Activated CD8-positive, alpha-beta T cell treated with anti-CD3 and anti-CD28 coated beads for 36 hours (primary cell): ENCODE measurements around the gene EFCAB6. TPM values are rescaled to one million over a fixed set of nuclear protein-coding genes. Genes with fewer than 3 reads are reported as not detected.

Source experiments
- ATAC-seq: fragments of 200-7000 bp; cut with Tn5 transposase; one replicate; pipeline ENCODE4 v1.10.0; 2021; ENCODE audit warnings: mild to moderate bottlenecking, moderate library complexity
- CTCF ChIA-PET: fragments of 350-600 bp; sonication (Branson Sonifier 250); formaldehyde crosslinking; loops from one replicate; lab custom pipeline; 2021; ENCODE audit warnings: antibody characterized with exemption; lab: Charles Lee
- POLR2A ChIA-PET: fragments of 350-600 bp; sonication (Branson Sonifier 250); formaldehyde crosslinking; loops from one replicate; lab custom pipeline; 2021; ENCODE audit warnings: antibody characterized with exemption; lab: Charles Lee
- DNase-seq: peaks from one replicate; pipeline ENCODE4 v3.0.0-alpha.2; 2020
- H3K27ac Mint-ChIP-seq: one replicate; pipeline ENCODE4 v1.8.0; 2021; ENCODE audit warnings: mild to moderate bottlenecking, mixed read lengths
- H3K27me3 Mint-ChIP-seq: one replicate; pipeline ENCODE4 v1.8.0; 2021; ENCODE audit warnings: mixed read lengths
- H3K36me3 Mint-ChIP-seq: one replicate; pipeline ENCODE4 v1.8.0; 2021; ENCODE audit warnings: low read depth, mixed read lengths
- H3K4me1 Mint-ChIP-seq: one replicate; pipeline ENCODE4 v1.8.0; 2021; ENCODE audit warnings: low read depth, mixed read lengths
- H3K4me3 Mint-ChIP-seq: one replicate; pipeline ENCODE4 v1.8.0; 2021; ENCODE audit warnings: mild to moderate bottlenecking, moderate library complexity, mixed read lengths
- H3K9me3 Mint-ChIP-seq: one replicate; pipeline ENCODE4 v1.8.0; 2021; ENCODE audit warnings: mixed read lengths
- intact Hi-C: fragments of 100-400 bp; cut with micrococcal nuclease; formaldehyde crosslinking; loops from one replicate; pipeline ENCODE4 v1.10.0; 2022
- total RNA-seq, 2 experiments: library from RNA; stranded (reverse); gene quantifications; one replicate each; pipeline ENCODE4 v1.2.3, GENCODE V29; 2021
- TF ChIP-seq, protein P1 (sequence below): fragments of 200-600 bp; IDR thresholded peaks from one replicate; pipeline ENCODE4 v1.8.0; 2022; ENCODE audit warnings: antibody characterized with exemption, mild to moderate bottlenecking

EFCAB6 gene
- total RNA-seq, 2 experiments from 2014 or later: 0.16 to 0.29 TPM

DNA sequence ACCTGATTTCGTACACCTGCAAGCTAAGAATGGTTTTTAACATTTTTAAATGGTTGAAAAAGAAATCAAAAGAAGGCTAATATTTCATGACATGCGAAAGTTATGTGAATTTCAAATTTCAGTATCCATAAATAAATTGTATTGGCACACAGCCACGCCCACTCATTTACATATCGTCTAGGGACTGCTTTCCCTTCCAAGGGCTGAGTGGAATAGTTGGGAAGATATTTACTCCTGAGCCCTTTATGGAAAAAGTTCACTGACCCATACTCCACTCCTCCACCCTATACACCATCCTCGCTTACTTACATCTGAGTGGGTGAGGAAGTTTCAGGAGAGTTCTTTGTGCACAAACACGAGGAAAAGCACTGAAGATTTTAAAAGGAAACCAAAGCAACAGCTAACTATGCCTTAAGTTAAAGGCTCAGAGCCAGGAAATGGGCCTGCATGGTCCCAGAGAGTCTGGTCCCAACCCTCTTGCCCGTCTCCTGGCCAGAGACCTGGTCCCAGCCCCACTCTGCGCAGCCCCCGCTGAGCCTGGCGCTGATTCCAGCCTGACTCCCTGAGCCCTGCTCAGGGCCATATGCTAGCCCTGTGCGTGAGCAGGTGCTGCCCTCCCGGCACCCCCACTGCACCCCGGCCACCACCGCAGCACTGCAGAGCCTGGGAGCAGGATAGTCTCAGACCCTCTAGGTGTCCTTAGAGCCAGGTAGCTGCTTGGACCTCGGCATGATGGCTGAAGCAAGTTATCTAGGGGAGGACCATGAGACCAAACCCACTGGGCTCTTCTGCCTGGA, 69.8 kb downstream of the EFCAB6 start:
- H3K27ac Mint-ChIP-seq: no peak overlapping the region
- ChIA-PET POLR2A (no interaction called here), CTCF (no interaction called here)
- peaks cover 14% of the 10 kb centered on the region for H3K27me3 Mint-ChIP-seq
- DNase-seq (no peak), ATAC-seq (no peak)
- H3K4me1 Mint-ChIP-seq: no peaks in the 10 kb centered on the region
- intact Hi-C loops: no loop called here
- no peaks in the 10 kb centered on the region for H3K36me3 Mint-ChIP-seq
- TF ChIP-seq, protein P1, sequence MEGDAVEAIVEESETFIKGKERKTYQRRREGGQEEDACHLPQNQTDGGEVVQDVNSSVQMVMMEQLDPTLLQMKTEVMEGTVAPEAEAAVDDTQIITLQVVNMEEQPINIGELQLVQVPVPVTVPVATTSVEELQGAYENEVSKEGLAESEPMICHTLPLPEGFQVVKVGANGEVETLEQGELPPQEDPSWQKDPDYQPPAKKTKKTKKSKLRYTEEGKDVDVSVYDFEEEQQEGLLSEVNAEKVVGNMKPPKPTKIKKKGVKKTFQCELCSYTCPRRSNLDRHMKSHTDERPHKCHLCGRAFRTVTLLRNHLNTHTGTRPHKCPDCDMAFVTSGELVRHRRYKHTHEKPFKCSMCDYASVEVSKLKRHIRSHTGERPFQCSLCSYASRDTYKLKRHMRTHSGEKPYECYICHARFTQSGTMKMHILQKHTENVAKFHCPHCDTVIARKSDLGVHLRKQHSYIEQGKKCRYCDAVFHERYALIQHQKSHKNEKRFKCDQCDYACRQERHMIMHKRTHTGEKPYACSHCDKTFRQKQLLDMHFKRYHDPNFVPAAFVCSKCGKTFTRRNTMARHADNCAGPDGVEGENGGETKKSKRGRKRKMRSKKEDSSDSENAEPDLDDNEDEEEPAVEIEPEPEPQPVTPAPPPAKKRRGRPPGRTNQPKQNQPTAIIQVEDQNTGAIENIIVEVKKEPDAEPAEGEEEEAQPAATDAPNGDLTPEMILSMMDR: no peak
- H3K9me3 Mint-ChIP-seq: no peaks in the 10 kb centered on the region
- H3K4me3 Mint-ChIP-seq: no peak overlapping the region

DNA sequence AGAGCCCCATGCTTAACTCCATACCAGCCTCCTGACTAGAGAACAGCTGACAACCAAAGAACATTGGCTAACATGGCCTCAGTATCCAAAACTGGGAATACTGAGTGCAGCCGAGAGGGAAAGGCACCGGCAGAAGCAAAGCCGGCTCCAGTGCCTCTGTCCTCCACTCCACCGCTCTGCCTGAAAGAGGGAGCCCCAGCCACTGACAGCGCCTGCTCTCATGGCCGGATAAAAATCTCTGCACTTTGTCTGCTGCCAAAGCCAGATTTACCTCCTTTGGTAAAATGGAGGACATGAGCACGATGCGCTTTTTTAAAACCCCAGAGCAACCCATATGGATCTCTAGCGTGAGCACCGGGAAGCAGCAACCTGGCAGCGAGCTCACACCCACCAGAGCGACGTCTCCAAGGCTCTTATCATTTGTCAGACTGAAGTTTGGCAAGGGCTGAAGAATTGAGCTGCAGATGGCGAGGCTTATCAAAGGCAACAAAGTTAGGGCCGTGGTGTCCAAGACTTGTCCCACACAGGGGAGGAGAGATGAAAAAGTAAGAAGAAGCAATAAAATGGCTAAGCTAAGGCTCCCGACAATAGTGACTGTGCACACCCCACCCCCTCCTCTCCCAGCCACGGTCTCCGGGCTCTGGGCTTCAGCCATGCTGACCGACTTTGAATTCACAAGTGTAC, 71.4 kb downstream of the EFCAB6 start:
- no peak for ATAC-seq
- H3K4me3 Mint-ChIP-seq: no peak overlapping the region
- ChIA-PET POLR2A (no interaction called here), CTCF (no interaction called here)
- H3K27me3 Mint-ChIP-seq: peaks cover 13% of the 10 kb centered on the region
- no peaks in the 10 kb centered on the region for H3K36me3 Mint-ChIP-seq
- no peaks in the 10 kb centered on the region for H3K4me1 Mint-ChIP-seq
- H3K9me3 Mint-ChIP-seq: no peaks in the 10 kb centered on the region
- DNase-seq: no peak
- TF ChIP-seq, protein P1: no peak
- intact Hi-C loops: no loop called here
- H3K27ac Mint-ChIP-seq: no peak overlapping the region

DNA sequence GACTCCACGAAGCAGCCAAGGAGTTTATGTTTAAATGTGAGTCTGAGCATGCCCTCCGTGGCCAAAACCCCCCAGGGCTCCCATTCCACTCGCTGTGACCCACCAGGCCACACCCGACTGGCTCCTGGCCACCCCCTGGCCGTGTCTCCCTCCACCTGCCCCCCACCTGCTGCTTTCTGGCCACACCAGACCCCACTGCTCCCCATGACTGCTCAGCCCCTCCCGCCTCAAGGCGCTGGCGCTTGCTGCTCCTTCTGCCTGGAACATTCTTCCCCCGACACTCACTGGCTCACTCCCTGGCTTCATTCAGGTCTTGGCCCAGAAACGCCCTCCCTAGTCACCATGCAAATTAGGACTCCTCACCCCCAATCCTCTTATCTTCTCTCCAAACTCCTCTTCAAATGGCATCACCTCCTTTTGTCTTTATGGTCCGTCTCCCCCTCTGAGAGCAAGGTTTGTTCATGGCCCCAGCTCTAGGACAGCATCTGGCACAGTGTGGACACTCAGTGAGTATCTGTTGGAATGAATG, 72.2 kb downstream of the EFCAB6 start:
- intact Hi-C loops: no loop called here
- H3K4me3 Mint-ChIP-seq: no peak overlapping the region
- ChIA-PET CTCF (no interaction called here), POLR2A (no interaction called here)
- ATAC-seq (no peak), DNase-seq (no peak)
- TF ChIP-seq, protein P1: no peak
- no peak overlapping the region for H3K27ac Mint-ChIP-seq
- peaks cover 11% of the 10 kb centered on the region for H3K27me3 Mint-ChIP-seq
- no peaks in the 10 kb centered on the region for H3K9me3 Mint-ChIP-seq
- no peaks in the 10 kb centered on the region for H3K36me3 Mint-ChIP-seq
- no peaks in the 10 kb centered on the region for H3K4me1 Mint-ChIP-seq

DNA sequence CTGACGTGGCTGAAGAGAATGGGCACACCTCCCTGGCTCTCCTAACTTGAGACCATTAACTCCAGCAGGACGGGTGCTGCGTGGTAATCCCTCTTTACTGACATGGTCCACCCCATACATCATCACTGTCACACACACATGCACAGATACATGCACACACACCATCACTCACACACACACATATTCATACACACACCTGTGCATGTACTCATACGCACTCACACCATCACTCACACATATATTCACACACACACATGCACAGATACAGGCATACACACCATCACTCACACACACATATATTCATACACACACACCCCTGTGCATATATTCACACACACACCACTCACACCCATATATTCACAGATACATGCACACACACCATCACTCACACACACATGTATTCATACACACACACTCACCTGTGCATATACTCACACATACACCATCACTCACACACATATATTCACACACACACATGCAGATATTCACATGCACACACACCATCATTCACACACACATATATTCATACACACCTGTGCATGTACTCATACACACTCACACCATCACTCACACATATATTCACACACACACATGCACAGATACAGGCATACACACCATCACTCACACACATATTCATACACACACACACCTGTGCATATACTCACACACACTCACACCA, 74.8 kb downstream of the EFCAB6 start:
- DNase-seq (no peak), ATAC-seq (no peak)
- ChIA-PET POLR2A (no interaction called here), CTCF (no interaction called here)
- Mint-ChIP-seq H3K9me3 (no peaks in the 10 kb centered on the region), H3K27me3 (no peaks in the 10 kb centered on the region), H3K27ac (no peak overlapping the region), H3K4me3 (no peak overlapping the region), H3K36me3 (no peaks in the 10 kb centered on the region), H3K4me1 (no peaks in the 10 kb centered on the region)
- TF ChIP-seq, protein P1: no peak
- intact Hi-C loops: no loop called here
